Hindlimb muscle (tissue), 1 donor: ENCODE data around the gene SERF1A. TPM values are rescaled to one million over a fixed set of nuclear protein-coding genes. Genes with fewer than 3 reads are reported as not detected.
"Not testable (repeated sequence)": the region's sequence is repeated elsewhere in the genome, so short reads cannot be mapped to it uniquely, and the experiment has no call there.

ENCODE experiments used
- DNase-seq: peaks from one replicate; pipeline ENCODE4 v3.0.0-alpha.2; 2013
- polyA plus RNA-seq: library from polyadenylated mRNA; unstranded; fragments of 120-200 nt; gene quantifications from one replicate; pipeline ENCODE4 v1.2.1, GENCODE V29; 2013; ENCODE audit not compliant: insufficient read length

Gene SERF1A
- polyA plus RNA-seq = 5.8 TPM

DNA sequence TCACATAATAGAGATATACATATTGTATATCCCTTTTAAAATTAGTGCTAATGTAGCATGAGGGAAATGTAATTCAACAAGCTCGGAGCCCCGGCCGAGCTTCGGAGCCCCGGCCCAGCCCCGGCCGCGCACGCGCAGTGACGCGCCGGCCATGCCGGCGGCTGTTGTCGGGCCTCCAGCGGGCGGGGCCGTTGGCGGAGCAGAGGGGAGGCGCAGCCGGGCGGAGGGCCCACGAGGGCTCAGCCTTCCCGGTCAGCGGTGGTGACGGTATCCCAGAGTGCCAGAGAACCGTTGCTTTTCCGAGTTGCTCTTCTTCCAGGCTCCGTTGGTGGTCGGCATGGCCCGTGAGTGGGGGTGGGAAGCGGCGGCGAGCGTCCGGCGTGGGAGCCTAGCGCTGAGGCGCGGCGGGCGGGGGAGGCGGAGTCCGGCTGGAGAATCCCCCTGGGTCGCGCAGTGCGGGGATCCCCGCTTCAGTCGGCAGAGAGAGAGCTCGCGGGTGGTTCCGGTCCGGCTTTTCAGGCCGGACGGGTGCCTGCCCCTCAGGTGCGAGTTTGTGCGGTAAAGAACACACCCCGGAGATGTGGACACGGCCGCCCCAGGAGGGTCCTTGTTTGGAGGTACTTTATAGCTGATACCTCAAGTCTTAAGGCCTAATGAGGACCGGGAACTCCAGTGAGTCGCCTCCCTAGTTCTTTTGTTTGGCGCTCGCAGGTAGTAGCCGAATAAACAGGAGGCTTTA lies at the start of gene SERF1A:
TSS of gene SERF1A (plus strand) at position 137 of the 739 bp plus-strand sequence. CDS start at position 338, 201 bp downstream.
- DNase-seq = not testable (repeated sequence)

DNA sequence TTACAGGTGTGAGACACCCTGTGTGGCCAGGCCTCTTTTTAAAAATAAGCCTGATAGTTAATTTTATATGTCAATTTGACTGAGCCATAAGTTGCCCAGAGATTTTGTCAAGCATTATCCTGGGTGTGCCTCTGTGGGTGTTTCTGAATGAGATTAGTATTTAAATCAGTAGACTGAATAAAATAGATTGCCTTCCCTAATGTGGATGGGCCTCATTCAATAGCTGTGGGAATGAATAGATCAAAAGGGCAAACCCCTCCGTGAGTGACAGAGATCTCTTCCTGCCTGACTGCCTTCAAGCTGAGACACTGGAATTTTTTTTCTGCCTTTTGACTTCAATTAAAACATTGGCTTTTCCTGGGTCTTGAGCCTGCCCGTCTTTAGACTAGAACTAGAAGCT lies 33.7 kb upstream of the SERF1A start:
- DNase-seq = not testable (repeated sequence)

DNA sequence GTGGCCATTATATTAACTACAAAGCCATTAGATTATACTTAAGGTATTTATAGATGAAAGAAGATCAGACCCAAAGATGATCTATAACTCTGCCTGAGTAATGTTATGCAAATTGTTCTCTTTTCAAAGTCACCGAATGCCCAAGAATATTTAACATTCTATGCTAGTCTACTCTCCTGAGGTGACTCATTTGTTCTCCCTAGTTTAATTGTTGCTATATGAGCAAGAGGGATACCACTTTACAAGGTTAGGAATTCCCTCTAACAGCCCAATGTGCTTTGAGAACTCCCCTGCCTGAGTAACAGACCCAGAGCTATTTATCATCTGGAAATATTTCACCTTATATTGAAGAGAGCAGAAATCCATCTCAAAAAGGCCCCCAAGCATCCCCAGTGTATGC lies 29.8 kb upstream of the SERF1A start:
- DNase-seq = not testable (repeated sequence)

DNA sequence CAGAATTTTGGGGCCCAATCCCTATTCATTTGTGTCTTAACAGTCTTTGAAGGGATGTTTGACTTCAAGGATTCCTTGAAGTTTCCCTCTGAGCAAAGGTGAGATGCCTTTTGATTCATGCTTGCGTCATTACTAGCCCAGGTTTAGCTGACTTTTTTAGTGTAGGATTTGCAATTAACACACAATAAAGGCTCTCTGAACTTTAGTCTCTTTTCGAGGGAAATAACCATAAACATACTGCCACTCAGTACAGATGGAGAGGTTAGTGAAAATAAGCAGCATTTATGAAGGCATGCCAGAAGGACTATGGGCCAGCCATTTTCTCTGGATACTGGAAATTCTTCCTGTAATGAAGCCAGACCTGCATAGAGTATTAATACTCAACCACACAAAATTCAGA lies 4.4 kb upstream of the SERF1A start:
- DNase-seq = not testable (repeated sequence)

DNA sequence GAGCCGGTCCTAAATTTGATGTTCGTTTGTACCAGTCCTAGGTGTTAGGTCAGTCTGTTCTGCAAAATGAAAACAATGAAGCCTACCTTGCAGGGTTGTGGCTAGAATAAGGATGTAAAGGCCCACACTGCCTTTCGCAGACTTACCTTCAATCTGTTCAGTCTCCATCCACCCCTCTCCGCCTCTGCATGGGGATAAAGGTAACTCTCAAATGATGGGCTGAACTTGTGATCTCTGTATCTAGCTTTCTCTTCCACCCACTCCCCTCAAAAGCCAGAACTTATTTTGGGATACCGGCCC lies 753 bp downstream of the SERF1A start:
- not testable (repeated sequence) for DNase-seq

DNA sequence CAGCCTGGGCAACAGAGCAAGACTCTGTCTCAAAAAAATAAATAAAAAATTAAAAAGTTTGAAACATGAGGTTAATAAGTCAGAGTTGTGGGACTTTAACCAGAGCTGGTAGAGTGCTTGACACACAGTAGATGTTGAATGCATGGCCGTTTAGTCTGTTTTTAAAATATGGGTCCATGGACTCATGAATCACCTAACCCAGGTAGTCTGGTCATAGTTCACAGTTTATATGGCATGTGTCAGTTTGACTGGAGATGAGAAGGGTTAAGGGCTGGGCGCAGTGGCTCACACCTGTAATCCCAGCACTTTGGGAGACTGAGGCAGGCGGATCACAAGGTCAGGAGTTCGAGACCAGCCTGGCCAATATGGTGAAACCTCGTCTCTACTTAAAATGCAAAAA lies 6.2 kb downstream of the SERF1A start:
- DNase-seq = not testable (repeated sequence)

- not testable (repeated sequence) for DNase-seq
These were observed 16.4 kb downstream of the SERF1A start for GRCh38 chr5:70916829-70917228.

GRCh38 chr5:70925211-70925562 lies 24.7 kb downstream of the SERF1A start:
- DNase-seq = not testable (repeated sequence)

- DNase-seq = not testable (repeated sequence)
These were observed 31.4 kb downstream of the SERF1A start for GRCh38 chr5:70931709-70932368.

DNA sequence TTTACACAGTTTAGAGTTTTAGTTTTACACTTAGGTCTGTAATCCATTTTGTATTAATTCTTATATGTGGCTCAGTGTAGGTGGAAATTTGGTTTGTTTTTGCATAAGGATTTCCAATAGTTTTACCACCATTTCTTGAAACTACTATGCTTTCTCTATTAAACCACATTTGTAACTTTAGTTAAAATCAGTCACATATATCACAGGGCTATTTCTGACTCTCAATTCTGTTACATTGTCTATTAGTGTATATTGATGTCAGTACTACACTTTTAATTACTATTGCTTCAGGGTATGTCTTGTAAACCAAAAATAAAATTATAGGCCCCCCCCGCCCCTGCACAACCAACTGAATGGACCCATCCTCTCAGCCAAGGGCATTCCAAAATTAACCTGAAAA lies 32.1 kb downstream of the SERF1A start:
- not testable (repeated sequence) for DNase-seq

DNA sequence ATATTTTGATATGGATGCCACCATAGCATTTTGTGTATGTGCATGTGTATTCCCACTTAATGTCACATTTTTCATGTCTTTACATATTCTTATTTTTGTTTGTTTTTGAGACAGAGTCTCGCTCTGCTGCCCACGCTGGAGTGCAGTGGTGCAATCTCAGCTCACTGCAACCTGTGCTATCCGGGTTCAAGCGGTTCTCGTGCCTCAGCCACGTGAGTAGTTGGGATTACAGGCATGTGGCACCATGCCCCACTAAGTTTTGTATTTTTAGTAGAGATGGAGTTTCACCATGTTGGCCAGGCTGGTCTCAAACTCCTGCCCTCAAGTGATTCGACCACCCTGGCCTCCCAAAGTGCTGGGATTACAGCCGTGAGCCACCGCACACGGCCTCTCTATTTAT lies 52.6 kb downstream of the SERF1A start:
- DNase-seq = not testable (repeated sequence)

Other genes starting within 250 kb of the SERF1A start
- 34.0 TPM for gene SMN1, start 24.4 kb downstream of the SERF1A start, polyA plus RNA-seq
- 21.9 TPM for gene NAIP, start 124.7 kb downstream of the SERF1A start, polyA plus RNA-seq
- gene GTF2H2, start 167.0 kb downstream of the SERF1A start, polyA plus RNA-seq = 19.5 TPM